Epithelial cell of esophagus (primary cell): ENCODE results near the gene MEIS1.

Experiments
- DNase-seq: peaks from one replicate; pipeline ENCODE4 v3.0.0; 2010; ENCODE audit warnings: low read depth
- H3K4me3 ChIP-seq: 2 replicates; pipeline ENCODE4 v1.5.1; 2011; ENCODE audit warnings: mild to moderate bottlenecking, low read length, control low read depth
- TF ChIP-seq, protein P1 (sequence below): IDR thresholded peaks from 2 replicates; pipeline ENCODE4 v1.5.1; 2011; ENCODE audit warnings: low read depth, mild to moderate bottlenecking, low read length, control low read depth, inconsistent platforms; ENCODE audit not compliant: insufficient read depth; ENCODE audit errors: missing control alignments

MEIS1 gene

GRCh38 chr2:66489436-66489835, 54.5 kb downstream of the MEIS1 start:
- TF ChIP-seq, protein P1, sequence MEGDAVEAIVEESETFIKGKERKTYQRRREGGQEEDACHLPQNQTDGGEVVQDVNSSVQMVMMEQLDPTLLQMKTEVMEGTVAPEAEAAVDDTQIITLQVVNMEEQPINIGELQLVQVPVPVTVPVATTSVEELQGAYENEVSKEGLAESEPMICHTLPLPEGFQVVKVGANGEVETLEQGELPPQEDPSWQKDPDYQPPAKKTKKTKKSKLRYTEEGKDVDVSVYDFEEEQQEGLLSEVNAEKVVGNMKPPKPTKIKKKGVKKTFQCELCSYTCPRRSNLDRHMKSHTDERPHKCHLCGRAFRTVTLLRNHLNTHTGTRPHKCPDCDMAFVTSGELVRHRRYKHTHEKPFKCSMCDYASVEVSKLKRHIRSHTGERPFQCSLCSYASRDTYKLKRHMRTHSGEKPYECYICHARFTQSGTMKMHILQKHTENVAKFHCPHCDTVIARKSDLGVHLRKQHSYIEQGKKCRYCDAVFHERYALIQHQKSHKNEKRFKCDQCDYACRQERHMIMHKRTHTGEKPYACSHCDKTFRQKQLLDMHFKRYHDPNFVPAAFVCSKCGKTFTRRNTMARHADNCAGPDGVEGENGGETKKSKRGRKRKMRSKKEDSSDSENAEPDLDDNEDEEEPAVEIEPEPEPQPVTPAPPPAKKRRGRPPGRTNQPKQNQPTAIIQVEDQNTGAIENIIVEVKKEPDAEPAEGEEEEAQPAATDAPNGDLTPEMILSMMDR, result no peak
- no peak for DNase-seq
- no peak overlapping the region for H3K4me3 ChIP-seq

GRCh38 chr2:66490588-66491001, 55.7 kb downstream of the MEIS1 start:
- peak; percentile 40 for DNase-seq
- TF ChIP-seq, protein P1, result no peak
- H3K4me3 ChIP-seq, result no peak overlapping the region

DNA sequence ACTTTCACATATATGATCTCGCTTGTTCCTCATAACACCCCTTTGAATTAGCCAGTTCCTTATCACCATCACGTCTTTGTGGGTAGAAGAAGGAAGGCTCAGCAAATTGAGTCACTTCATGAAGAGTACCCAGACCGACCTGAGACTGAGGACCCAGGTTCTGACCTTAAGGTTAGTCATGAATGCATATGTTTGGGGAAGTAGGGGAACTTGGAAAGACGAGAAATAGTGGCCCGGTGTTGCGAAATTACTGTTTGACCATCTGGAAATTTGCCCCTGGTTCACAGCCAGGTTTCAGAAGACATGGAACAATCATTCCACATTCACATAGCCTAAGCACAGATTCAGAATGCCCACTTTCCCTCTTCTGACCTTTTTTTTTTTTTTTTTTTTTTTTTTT, 59.8 kb downstream of the MEIS1 start:
- no peak overlapping the region for H3K4me3 ChIP-seq
- TF ChIP-seq, protein P1, result no peak
- DNase-seq, result peak; percentile 82

DNA sequence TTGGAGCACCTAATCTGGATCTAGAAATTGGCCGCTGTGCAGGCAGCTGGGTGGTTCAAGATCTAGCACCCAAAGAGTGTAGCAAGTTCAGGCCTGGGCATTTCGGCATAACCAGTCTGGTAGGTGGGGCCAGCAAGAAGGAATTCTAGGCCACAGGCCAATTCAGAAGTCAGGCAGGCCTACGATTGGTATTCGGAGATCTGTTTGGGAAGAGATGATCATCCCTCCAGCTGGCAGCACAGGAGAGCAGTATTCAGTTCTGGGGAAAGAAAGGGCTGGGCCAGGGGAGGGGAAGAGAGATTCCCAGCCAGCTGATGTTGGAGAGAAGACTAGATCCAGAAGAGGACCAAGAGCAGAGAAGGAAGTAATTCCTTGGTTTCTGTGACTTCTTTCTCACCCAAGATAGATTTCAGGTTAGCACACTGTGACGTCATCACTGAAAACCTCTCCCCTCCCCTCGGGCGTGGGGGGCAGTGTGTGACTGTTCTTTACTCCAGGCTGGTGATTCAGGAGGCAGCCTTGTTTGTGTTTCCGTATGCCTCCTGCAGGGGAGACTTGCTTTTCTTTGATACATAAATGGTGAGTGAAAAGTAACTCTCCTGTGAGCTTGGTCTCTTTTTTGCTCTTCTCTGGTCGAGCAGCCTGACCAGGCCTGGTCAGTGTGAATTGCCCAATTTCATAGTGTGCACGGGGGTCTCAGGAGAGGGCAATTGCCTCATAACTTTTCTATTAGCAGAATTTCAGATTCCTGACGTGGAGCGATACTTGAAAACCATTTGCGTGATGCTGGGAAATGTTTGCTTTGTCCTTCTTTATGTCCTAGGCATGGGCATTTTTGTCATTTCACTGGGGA, 61.1 kb downstream of the MEIS1 start:
- H3K4me3 ChIP-seq, result peak overlapping the region; percentile 42
- TF ChIP-seq, protein P1, result peak; percentile 50

DNA sequence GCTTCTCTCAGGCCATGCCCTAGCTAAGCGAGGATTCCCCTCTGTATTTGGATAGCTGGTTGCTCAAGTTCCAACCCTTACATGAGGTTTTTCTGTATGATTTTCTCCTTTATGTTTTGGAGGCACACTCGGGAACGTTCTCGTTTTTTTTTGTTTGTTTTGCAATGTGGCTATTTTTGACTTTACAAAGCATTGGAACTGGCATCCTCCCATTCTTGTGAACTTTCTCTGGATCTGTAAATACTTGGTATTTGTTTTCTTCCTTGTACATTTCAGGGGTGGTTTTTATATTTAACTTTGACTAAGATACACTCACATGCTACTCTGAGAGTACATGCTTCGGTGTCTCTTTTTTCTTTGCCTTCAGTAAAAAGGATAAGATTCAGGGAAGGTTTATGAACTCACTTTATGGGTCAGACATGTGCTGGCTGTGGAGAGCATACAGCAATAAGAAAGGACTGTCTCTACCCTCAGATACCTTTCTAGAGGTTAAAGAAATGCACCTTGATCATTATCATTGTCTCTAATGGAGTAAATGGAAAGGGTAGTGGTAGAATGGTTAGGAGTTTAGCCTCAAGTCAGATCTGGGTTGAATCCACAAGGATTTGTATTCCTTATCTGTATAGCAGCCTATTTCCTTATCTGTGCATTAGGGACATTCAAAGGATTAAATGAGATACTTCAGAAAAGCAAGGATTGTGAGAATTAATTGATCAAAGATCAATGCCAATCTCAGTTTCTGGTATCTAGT, 61.9 kb downstream of the MEIS1 start:
- TF ChIP-seq, protein P1, result no peak
- H3K4me3 ChIP-seq, result peak overlapping the region; percentile 42
- no peak for DNase-seq

More for the DNA sequence above, 61.1 kb downstream of the MEIS1 start:
- DNase-seq, result peak; percentile 97

DNA sequence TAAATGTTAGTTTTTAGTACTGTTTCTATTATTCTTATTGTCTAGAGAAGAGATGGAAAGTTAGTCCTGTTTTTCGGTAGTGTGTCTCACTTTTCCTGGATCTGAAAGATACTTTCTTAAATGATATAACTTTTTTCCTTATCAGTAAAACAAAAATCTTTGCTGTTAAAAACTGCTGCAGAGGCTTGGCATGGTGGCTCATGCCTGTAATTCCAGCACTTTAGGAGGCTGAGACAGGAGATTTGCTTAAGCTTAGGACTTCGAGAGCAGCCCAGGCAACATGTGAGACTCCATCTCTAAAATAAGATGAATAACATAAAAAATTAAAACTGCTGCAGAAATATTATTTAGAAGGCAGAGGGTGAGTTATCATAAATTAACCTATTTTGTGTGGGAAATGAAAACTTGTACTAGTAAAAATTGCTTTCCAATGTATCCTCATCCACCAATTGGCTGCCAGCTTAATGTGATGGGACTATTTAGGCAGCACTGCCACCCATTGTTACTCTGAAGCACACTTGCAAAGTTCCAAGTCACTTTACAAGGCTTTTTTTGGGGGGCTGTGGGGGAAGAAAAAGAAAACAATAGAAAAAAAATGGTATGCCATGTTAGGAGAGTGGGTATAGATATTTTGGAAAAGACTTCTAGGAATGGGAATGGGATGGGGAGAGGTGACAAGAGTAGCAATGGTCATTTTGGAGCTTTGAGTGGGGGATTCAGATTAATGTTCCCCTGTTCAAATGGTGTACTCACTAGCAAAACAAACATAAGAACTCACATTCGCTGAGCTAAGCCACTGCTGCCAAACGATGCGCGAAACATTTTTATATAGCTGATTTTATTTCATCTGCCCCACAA, 62.7 kb downstream of the MEIS1 start:
- DNase-seq, result no peak
- H3K4me3 ChIP-seq, result no peak overlapping the region
- TF ChIP-seq, protein P1, result no peak
